Colonic mucosa (tissue), 4 donors: ENCODE measurements around the gene PIRT. TPM values are rescaled to one million over a fixed set of nuclear protein-coding genes. Genes with fewer than 3 reads are reported as not detected.
"Not testable (repeated sequence)": the region's sequence is repeated elsewhere in the genome, so short reads cannot be mapped to it uniquely, and the experiment has no call there.

Source experiments
- DNase-seq: peaks from one replicate; pipeline ENCODE4 v3.0.0-alpha.2; 2020
- H3K27ac ChIP-seq: fragments of 200-600 bp; one replicate; pipeline ENCODE4 v1.8.0; 2021
- H3K27me3 ChIP-seq: fragments of 200-600 bp; one replicate; pipeline ENCODE4 v1.8.0; 2021
- H3K36me3 ChIP-seq: fragments of 200-600 bp; one replicate; pipeline ENCODE4 v1.8.0; 2021
- H3K4me1 ChIP-seq: fragments of 200-600 bp; one replicate; pipeline ENCODE4 v1.8.0; 2021; ENCODE audit warnings: mild to moderate bottlenecking
- H3K4me3 ChIP-seq: fragments of 200-600 bp; one replicate; pipeline ENCODE4 v1.8.0; 2021
- H3K9ac ChIP-seq, 2 donors: one replicate each; pipeline ENCODE4 v1.7.0; 2013; ENCODE audit warnings: control low read depth in 2 of 2, low read depth in 2 of 2, low read length in 2 of 2
- H3K9me3 ChIP-seq: fragments of 200-600 bp; one replicate; pipeline ENCODE4 v1.8.0; 2021
- CTCF ChIP-seq: fragments of 200-600 bp; IDR thresholded peaks from one replicate; pipeline ENCODE4 v1.8.0; 2022; ENCODE audit warnings: antibody characterized with exemption, mild to moderate bottlenecking
- intact Hi-C: fragments of 100-400 bp; cut with DNase I; formaldehyde crosslinking; loops from one replicate; pipeline ENCODE4 v1.14.1; 2022
- total RNA-seq, 2 donors: library from RNA; stranded (reverse); fragmentation: NEBNext Ultra II Directional in 1 of 2; extraction: Animal tissue kit (Norgen Biotek cat#: 25700) in 1 of 2; gene quantifications; one replicate each; pipeline ENCODE4 v1.2.1, GENCODE V29; 2021
- donor health status: healthy.
- donor health status: DM: no; HTN: no; CAD: no.
- donor health status: DM: no; HTN: no; CAD: no.

Gene PIRT
- total RNA-seq, 2 donors from 2014 or later: 0.40 to 1.5 TPM

GRCh38 chr17:10871914-10872313, 34.0 kb upstream of the PIRT start:
- Histone ChIP-seq H3K4me1 (no peaks in the 10 kb centered on the region), H3K9ac (no peak overlapping the region), H3K9me3 (no peaks in the 10 kb centered on the region), H3K27me3 (no peaks in the 10 kb centered on the region), H3K4me3 (no peak overlapping the region), H3K27ac (no peak overlapping the region), H3K36me3 (no peaks in the 10 kb centered on the region)
- DNase-seq: peak; percentile 23
- no peak for TF ChIP-seq CTCF
- intact Hi-C loops: no loop called here

- H3K4me1 ChIP-seq: no peaks in the 10 kb centered on the region
- no peak overlapping the region for H3K4me3 ChIP-seq
- H3K9ac ChIP-seq: no peak overlapping the region
- no peaks in the 10 kb centered on the region for H3K27me3 ChIP-seq
- H3K27ac ChIP-seq: no peak overlapping the region
- intact Hi-C loops: no loop called here
- no peak for TF ChIP-seq CTCF
- no peak for DNase-seq
- no peaks in the 10 kb centered on the region for H3K36me3 ChIP-seq
- H3K9me3 ChIP-seq: no peaks in the 10 kb centered on the region
Observed at GRCh38 chr17:10870336-10871050, 32.6 kb upstream of the PIRT start.

- H3K4me3 ChIP-seq, H3K4me1 ChIP-seq, H3K27me3 ChIP-seq, H3K9me3 ChIP-seq, H3K9ac ChIP-seq, DNase-seq, intact Hi-C loops, H3K27ac ChIP-seq, H3K36me3 ChIP-seq: not testable (repeated sequence)
Observed at GRCh38 chr17:10868744-10869143, 30.9 kb upstream of the PIRT start.

- H3K36me3 ChIP-seq: no peaks in the 10 kb centered on the region
- intact Hi-C loops: no loop called here
- H3K9ac ChIP-seq: no peak overlapping the region
- no peaks in the 10 kb centered on the region for H3K27me3 ChIP-seq
- no peak overlapping the region for H3K4me3 ChIP-seq
- no peak overlapping the region for H3K27ac ChIP-seq
- no peaks in the 10 kb centered on the region for H3K4me1 ChIP-seq
- H3K9me3 ChIP-seq: no peaks in the 10 kb centered on the region
- no peak for TF ChIP-seq CTCF
- no peak for DNase-seq
Observed at GRCh38 chr17:10859051-10859450, 21.2 kb upstream of the PIRT start.

DNA sequence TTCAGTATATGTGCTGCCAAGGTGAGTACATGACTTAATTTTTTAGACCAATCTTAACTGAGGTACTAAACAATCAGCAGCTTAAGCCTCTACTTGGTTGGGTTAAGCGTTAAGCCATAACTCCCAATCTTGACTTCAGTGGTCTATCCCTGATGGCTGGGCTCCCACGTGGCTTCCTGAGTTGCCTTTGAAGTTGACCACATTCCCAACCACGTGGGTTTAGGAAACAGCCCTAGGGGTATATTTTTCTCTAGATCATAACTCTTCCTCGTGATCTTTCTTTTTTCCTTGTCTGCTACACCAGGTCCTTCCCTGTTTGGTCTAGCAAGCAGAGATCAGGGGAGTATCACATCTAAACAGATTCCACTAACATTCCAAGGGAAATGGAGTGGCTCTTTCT, 20.1 kb upstream of the PIRT start:
- no peaks in the 10 kb centered on the region for H3K9me3 ChIP-seq
- no peaks in the 10 kb centered on the region for H3K36me3 ChIP-seq
- H3K9ac ChIP-seq: no peak overlapping the region
- no peak for DNase-seq
- no peaks in the 10 kb centered on the region for H3K27me3 ChIP-seq
- TF ChIP-seq CTCF: no peak
- intact Hi-C loops: no loop called here
- H3K27ac ChIP-seq: no peak overlapping the region
- H3K4me3 ChIP-seq: no peak overlapping the region
- no peaks in the 10 kb centered on the region for H3K4me1 ChIP-seq

DNA sequence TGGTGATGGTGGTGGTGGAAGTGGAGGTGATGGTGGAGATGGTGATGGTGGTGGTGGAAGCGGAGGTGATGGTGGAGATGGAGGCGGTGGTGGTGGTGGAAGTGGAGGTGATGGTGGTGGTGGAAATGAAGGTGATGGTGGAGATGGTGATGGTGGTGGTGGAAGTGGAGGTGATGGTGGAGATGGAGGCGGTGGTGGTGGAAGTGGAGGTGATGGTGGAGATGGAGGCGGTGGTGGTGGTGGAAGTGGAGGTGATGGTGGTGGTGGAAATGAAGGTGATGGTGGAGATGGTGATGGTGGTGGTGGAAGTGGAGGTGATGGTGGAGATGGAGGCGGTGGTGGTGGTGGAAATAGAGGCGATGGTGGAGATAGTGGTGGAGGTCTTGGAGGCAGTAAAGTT, 8.7 kb upstream of the PIRT start:
- H3K36me3 ChIP-seq, H3K4me3 ChIP-seq, DNase-seq, H3K27ac ChIP-seq, H3K4me1 ChIP-seq, H3K9me3 ChIP-seq, H3K27me3 ChIP-seq, H3K9ac ChIP-seq: not testable (repeated sequence)
- intact Hi-C loops: loop anchor here (5.0 kb wide), 2 partner anchors 79 to 199 kb away; no protein-coding TSS in a partner anchor
